ENCODE data around the gene NUPR2.

DNA sequence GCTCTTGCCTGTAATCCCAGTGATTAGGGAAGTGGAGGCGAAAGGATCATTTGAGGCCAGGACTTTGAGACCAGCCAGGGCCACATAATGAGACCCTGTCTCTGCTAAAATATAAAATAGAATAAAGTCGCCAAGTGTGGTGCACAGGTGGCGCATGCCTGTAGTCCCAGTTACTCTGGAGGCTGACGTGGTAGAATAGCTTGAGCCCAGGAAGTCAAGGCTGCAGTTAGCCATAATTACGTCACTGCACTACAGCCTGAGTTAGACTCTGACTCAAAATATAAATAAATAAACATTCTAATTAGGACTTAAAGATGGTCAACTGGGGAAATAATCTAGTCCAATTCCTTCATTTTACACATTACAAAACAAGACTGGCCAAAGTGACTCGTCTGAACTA is 10.7 kb downstream of the NUPR2 start:
- TF ChIP-seq, protein P1, sequence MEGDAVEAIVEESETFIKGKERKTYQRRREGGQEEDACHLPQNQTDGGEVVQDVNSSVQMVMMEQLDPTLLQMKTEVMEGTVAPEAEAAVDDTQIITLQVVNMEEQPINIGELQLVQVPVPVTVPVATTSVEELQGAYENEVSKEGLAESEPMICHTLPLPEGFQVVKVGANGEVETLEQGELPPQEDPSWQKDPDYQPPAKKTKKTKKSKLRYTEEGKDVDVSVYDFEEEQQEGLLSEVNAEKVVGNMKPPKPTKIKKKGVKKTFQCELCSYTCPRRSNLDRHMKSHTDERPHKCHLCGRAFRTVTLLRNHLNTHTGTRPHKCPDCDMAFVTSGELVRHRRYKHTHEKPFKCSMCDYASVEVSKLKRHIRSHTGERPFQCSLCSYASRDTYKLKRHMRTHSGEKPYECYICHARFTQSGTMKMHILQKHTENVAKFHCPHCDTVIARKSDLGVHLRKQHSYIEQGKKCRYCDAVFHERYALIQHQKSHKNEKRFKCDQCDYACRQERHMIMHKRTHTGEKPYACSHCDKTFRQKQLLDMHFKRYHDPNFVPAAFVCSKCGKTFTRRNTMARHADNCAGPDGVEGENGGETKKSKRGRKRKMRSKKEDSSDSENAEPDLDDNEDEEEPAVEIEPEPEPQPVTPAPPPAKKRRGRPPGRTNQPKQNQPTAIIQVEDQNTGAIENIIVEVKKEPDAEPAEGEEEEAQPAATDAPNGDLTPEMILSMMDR (conservative IDR thresholded peaks at IDR 0.05 in 1 of 2, IDR thresholded peaks at IDR 0.05 in 1 of 2; ENCODE audit: low read depth in 1 of 2, low read length in 2 of 2): no peak
- TF ChIP-seq EZH2 (IDR thresholded peaks at IDR 0.05; ENCODE audit: low read length, missing control alignments): no peak

All from fibroblast of lung (primary cell).